ENCODE data around the gene RAD51C.
A peak's percentile ranks its signal among the peaks of the same experiment; 100 is the strongest.
"Not testable (repeated sequence)": the region's sequence is repeated elsewhere in the genome, so short reads cannot be mapped to it uniquely, and the experiment has no call there.

Gene RAD51C

DNA sequence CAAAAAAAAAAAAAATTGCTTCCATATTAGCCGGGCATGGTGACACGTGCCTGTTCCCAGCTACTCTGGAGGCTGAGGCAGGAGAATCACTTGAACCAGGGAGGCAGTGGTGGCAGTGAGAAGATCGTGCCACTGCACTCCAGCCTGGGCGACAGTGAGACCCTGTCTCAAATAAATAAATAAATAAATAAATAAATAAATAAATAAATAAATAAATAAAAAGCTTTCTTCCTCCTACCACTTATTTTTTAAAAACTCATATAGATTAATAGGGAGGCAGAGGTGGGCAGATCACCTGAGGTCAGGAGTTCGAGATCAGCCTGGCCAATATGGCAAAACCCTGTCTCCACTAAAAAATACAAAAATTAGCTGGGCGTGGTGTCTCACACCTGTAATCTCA lies 7.9 kb upstream of the RAD51C start:
- not testable (repeated sequence) for DNase-seq

DNA sequence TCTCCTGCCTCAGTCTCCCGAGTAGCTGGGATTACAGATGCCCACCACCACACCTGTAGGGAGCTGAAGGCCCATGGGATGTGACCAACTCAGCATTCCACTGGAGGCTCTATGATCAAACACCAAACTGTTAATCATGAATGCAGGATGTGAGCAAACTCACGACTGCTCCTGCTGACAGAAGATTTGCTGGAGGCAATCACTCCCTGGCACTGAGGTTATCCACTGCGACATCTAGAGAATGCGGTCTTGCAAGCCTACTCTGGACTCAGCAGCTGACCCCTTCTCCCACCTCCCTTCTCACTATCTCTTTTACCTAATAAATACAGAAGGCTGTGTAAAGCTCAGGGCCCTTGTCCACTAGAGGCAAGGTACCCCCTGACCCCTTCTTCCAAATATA lies 5.4 kb upstream of the RAD51C start:
- no peak for DNase-seq

DNA sequence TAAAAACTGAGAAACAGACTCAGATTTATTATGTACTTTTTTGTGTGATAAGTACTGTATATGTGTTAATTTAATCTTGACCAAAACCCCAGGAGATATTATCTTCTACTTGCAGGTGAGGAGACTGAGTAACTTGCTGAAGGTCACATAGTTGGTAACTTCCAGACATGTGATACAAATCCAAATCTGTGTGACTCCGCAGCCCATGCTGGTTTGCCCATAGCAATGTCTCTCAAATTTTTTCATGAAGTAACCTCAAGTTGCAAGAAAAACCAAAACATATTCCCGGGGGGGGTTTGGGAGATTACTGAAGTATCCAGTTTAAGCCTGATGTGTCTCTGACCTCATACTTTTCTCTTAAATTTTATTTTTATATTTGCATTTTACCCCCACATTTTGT lies 3.9 kb upstream of the RAD51C start:
- DNase-seq = no peak

DNA sequence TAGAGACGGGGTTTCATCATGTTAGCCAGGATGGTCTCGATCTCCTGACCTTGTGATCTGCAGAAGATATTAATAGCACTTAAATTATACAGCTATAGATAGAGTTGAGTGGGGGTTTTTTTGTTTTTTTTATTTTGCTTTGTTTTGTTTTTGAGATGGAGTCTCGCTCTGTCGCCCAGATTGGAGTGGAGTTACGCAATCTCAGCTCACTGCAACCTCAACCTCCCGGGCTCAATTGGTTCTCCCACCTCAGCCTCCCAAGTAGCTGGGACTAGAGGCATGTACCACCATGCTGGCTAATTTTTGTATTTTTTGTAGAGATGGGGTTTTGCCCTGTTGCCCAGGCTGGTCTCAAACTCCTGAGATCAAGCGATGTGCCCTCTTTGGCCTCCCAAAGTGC lies 2.4 kb upstream of the RAD51C start:
- DNase-seq = not testable (repeated sequence)

DNA sequence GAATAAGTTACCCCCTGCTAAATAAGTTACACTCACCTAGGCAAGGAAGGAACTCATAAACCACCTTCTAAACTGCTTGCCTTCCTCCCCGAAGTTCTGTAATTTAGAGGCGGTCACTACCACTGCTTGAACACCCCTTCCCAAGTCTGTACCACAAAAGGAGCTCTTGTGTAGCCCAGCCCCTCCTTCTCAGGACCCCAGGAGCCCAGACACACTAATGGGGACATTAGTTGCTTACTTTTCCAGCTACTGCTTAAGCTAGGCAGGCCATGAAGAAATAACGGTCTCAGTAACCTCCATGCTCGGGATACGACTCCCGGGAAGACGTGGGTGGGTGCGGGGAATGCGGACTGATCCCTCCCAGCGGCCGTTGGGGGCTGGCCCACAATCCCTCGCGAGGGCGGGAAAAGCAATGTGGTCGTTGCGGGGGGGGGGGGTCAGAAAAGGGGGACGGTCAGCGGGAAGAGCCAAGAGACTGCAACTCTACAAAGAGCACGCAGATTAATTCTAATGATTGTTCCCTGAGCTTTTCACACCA lies 632 bp upstream of the RAD51C start, which contains the start of gene TEX14:
Gene TEX14, minus strand, starts transcription at position 345 of the 538 bp plus-strand sequence. CDS start 40,044 bp downstream, outside the sequence.
- DNase-seq = no peak

DNA sequence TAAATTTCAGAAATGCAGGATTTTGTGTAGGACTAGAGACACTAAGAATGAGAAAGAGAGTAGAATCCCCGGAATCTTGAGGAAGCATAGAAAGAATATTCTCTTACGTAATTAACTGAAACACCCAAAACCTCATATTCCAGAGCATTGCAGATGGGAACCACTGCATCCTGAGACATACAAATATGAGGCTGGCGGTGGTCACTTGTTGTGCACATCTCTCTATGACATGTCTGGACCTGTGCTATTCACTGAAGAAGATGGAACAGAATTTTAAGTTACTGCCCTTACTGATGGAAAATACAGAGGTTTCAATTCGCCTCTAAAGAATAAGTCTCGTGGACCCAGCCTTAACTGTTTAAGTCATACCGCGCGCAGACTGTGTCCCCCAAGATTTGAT lies 806 bp downstream of the RAD51C start:
- no peak for DNase-seq

DNA sequence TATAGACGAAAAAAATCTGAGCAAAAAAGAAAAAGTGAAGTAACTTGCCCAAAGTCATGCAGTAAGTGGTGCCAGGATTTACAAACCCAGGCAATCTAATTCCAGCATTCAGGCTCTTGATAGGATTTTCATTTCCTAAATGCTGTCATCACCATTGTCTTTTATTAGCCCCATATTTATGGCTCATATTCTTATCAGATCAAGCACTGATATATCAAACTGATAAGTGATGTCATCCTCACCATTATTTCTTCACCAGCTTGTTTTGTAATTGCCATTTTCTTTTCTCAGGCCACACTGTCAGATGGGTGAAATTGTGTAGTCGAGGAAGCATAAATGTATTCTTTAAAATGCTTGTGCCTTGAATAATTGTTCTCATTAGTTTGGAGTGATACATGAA lies 1.3 kb downstream of the RAD51C start:
- DNase-seq = no peak

DNA sequence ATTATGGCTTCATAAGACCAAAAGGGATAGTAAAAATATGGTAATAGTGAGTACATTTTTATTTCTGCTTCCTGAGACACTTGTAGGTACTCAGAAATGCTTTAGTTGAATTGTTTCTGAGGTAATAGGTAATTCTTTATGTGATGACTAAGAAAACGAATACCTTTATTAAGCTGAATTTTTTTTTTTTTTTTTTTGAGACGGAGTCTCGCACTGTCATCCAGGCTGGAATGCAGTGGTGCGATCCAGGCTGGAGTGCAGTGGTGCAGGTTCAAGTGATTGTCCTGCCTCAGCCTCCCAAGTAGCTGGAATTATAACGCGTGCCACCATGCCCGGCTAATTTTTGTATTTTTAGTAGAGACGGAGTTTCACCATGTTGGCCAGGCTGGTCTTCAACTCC lies 1.9 kb downstream of the RAD51C start:
- no peak for DNase-seq

DNA sequence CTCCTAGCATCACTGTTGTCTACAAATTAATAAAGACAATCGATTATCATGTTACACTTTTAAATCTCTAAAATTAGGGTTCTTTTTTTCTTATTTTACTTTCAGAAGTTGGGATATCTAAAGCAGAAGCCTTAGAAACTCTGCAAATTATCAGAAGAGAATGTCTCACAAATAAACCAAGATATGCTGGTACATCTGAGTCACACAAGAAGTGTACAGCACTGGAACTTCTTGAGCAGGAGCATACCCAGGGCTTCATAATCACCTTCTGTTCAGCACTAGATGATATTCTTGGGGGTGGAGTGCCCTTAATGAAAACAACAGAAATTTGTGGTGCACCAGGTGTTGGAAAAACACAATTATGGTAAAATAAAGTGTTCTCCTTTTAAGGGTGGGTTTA lies 2.4 kb downstream of the RAD51C start:
- DNase-seq = no peak

DNA sequence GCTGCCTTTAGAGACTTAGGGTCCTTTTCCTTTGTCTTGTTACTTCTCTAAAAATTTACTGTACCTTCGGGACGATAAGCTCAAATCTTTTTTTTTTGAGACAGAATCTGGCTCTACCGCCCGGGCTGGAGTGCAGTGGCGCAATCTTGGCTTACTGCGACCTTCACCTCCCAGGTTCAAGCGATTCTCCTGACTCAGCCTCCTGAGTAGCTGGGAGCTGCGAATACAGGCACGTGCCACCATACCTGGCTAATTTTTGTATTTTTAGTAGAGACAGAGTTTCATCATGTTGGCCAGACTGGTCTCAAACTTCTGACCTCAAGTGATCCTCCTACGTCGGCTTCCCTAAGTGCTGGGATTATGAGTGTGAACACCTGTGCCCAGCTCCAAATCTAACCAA lies 7.4 kb downstream of the RAD51C start:
- DNase-seq = no peak

DNA sequence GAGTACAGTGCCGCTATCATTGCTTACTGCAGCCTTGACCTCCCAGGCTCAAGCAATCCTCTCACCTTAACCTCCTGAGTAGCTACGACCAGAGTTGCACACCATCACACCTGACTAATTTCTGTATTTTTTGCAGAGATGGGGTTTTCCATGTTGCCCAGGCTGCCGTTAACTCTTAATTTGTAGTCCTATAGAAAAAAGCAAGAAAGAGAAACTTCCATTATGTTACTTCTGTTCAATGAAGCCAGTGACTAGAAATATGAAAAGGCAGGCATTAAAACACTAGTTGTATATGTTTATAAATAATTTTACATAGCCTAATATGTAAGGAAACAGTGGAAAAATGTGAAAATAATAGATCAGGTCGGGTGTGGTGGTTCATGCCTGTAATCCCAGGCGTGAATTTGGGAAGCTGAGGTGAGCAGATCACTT lies 9.7 kb downstream of the RAD51C start:
- no peak for DNase-seq

DNA sequence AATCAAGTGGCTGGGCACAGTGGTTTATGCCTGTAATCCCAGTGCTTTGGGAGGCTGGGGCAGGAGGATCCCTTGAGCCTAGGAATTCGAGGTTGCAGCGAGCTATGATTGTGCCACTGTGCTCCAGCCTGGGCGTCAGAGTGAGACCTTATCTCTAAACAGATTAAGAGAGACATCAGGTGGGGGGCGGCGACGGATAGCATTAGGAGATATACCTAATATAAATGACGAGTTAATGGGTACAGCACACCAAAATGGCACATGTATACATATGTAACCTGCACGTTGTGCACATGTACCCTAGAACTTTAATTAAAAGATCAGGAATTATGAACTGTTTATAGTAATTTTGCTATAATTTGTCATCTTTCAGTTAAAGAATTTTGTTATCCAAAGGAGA lies 10.3 kb downstream of the RAD51C start:
- DNase-seq = no peak

DNA sequence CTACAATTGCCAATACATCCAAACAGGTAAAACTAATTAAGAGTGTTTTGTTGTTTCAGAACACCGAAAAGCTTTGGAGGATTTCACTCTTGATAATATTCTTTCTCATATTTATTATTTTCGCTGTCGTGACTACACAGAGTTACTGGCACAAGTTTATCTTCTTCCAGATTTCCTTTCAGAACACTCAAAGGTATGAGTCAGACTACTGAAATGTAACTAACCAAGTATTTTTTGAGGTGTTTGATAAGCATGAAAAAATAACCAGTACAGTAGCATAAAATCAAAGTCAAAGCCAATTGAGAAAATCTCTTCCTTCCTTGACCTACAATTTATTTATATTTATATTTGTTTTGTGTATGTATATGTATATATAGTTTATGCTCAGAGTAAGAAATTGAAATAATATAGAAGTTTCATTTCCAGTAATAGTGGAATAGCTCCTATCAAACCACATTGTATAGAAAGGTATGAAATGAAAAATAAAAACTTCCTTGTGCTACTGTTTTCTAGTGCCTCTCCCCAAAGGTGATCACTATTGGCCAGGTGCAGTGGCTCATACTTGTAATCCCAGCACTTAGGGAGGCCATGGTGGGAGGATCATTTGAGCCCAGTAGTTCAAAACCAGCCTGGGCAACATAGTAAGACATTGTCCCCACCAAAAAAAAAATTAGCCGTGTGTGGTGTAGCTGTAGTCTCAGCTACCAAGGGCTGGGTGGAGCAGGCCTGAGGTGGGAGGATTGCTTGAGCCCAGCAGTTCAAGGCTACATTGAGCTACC lies 10.9 kb downstream of the RAD51C start:
- DNase-seq = no peak

DNA sequence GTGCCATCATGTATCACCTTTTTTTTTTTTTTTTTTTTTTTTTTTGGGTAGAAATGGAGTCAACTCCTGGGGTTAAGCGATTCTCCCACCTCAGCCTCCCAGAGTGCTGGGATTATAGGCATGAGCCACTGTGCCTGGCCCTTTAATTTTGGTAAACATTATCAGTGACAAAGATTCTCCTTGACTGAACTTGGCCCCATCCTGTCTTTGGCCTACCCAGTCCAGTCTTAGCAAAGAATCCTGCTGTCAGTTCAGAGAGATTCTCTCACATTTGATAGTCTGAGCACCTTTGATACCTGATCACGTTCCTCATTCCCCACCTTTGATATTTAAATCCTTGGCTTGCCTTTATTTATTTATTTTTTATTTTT lies 11.5 kb downstream of the RAD51C start:
- DNase-seq = no peak

DNA sequence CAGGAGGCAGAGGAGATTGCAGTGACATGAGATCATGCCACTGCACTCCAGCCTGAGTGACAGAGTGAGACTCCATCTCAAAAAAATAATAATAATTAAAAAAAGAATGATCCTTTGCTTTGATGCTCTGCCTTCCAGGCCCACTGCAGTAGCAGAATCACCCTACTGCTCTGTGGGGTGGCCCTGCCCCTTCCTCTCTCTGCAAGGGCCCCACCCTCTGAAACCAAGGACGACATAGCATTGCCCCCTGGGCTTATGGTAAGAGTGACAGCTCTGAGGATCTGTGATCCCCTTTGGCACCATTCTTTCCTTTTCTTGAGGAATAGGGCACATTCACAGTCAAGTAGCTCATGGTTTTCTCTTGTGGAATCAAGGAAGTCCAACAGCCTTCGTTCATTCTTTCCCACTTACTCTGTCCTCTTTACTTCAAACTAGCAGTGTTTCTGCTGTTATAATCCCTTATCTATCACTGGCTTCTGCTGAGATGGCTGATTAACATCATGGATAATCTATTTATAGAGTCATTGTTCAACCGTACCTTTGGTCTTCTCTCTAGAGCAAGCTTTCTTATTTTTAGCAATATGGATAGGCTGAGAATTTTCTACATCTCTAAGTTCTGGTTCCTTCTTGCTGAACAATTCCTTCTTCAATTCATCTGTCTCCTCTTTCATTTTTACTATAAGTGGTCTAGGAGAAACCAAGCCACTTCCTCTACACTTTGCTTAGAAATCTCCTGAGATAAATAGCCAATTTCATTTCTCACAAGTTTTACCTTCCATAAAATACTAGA lies 14.1 kb downstream of the RAD51C start:
- DNase-seq = no peak

DNA sequence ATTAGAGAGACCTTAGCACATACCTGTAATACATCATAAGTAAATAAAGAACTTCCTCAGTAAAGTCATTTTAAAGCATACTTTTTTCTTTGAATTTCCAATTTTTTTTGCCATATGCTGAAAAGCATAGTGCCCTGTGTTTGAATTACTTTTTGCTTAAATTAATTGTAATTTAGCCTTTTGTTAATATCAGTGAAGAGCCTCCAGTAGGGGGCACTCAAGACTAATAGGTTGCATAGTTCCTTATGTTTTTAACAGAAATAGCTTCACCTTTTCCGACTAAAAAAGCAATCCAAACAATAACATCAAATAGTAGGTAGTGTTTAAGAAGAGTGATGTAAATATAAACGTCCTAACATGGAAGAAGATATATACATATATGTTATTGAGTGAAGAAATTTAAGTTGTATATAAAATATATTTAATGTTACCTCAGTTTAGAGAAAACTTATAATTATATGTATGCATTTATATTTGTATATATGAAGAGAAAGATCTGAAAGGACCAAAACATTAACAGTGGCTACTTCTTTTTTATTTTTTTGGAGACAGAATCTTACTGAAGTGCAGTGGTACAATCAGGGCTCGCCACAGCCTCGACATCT lies 18.6 kb downstream of the RAD51C start:
- DNase-seq = peak; percentile 23 to 70

DNA sequence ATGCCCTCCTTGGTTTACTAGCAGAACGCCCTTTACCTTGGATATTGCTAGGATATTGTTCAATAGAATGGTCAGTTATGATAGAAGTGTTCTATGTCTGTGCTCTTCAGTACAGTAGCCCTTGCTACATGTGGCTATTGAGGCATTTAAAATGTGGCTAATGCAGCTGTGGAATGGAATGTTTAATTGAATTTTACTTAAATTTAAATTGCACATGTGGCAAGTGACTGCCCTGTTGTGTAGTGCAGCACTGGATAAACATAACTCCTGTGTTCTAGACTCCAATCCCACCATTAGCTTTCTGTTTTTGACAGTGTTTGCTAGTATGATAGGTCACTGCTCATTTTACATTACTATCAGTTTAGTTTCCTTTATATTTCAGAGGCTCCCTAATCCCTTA lies 29.9 kb downstream of the RAD51C start:
- DNase-seq = no peak

DNA sequence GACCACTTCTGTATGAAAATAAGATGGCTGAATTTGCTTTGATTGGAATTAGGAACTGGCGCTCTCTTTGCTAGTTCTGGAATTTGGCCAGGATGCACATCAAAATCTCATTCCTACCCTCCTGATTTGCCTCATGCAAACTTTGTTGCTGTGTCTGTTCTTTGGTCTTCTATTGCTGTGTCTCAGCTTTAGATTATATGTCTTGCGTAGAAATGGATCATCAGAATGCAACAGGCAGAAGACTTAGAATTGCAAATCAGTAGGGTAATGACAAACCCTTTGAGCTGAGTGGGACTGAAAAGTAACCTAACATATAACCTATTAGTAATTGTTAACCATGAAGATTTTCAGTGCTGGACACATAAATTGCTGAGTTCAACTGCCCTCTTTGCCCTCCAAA lies 30.3 kb downstream of the RAD51C start:
- no peak for DNase-seq

DNA sequence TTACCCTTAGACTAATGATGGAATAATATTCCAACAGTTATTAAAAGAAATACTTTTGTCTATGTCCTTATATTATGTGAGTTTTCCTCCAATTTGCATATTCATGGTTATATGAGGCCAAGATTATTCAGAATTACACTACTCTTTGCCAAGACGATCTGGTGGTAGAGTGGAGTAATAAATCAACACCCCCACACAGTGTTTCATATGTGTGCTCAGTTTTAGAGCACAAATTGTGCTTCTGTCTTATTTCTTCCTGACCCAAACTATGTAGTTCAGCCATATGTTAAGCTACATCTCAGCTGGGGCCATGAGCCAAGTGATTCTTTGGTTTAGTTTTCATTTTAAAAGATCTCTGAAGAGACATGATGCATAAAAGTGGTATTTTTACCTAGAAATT lies 36.4 kb downstream of the RAD51C start:
- no peak for DNase-seq

DNA sequence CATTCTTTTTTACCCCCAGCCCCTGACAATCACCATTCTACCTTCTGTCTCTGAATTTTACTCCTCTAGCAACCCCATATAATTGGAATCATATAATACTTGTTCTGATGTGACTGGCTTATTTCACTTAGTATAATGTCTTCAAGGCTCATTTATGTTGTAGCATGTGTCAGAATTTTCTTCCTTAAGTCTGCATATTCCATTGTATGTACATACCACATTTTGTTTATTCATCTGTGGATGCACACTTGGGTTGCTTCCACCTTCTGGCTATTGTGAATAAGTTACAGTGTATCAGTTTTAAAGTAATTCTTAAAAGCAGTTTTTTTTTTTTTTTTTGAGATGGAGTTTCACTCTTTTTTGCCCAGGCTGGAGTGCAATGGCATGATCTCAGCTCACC lies 38.5 kb downstream of the RAD51C start:
- DNase-seq = no peak

DNA sequence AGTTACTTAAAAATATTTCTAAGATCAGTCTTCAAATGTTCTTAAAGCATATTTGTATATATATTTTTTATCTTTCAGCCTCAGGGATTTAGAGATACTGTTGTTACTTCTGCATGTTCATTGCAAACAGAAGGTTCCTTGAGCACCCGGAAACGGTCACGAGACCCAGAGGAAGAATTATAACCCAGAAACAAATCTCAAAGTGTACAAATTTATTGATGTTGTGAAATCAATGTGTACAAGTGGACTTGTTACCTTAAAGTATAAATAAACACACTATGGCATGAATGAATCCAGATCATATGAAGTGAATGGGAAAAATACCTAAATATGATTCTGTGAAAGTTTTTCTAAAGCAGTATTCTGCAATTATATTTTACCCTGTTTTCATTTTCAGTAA lies 41.6 kb downstream of the RAD51C start:
- DNase-seq = no peak

DNA sequence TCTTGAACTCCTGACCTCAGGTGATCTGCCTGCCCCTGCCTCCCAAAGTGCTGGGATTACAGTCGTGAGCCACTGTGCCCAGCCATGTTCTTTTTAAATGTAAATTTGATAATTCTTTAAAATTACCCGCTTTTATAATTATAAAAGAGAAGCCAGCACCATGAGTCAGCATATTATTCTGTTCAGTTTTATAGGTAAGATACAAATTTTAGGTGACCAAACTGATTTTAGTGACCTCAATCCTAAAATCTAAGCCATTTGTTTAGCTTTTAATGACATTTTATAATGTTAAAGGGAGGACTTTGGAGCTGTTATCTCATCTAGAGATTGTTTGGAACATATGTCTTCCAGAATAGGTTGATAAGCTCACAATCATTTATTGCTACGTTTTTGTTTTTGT lies 42.4 kb downstream of the RAD51C start:
- no peak for DNase-seq

DNA sequence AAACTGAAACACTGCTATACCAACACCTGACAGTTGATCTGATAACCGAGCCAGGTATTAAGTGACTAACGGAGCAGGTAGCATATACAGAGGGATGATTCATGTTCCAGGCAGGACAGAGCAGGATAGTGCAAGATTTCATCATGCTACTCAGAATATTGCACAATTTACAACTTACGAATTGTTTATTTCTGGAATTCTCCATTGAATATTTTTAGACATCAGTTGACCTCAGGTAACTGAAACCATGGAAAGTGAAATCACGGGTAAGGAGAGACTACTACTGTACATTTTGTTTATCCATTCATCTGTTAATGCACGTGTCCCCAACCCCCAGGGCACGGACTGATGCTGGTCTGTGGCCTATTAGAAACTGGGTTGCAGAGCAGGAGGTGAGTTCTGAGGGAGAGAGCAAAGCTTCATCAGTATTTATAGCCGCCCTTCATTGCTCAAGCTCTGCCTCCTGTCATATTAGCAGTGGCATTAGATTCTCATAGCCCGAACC lies 48.8 kb downstream of the RAD51C start:
- DNase-seq = no peak

DNA sequence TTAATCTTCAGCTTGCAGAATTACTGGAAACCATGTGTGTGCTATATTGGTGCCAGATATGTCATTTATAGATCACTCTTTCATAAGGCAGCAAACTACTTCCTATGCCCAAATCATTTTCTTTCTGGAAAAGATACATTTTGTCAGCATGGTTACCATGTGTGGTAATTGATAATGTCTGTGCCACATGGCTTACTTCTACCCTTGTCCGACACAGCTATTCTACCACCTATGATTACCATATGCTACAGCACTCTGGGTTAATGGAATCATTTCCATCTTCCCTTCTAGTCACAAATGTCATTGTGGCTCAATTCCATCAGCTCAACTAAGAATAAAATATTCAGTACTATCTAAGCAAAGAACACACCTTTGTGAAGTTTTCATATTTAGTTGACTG lies 55.3 kb downstream of the RAD51C start:
- peak in 1 of 2 experiments; percentile 15 for DNase-seq
